CD4-positive, alpha-beta T cell treated with Interferon gamma for 1 hour (primary cell): Measurements from ENCODE around the gene HYDIN.

Experiments
- DNase-seq: peaks from one replicate; pipeline ENCODE4 v3.0.0-alpha.2; 2020

HYDIN gene

GRCh38 chr16:70758786-70759185, 471.7 kb downstream of the HYDIN start:
- no peak for DNase-seq
